Ishikawa (cell line): Measurements from ENCODE around the gene MPZL2.

ENCODE experiments used
- CEBPB ChIP-seq: IDR thresholded peaks from 2 replicates; pipeline ENCODE4 v1.6.1; 2012
- CREB1 ChIP-seq: IDR thresholded peaks from 2 replicates; pipeline ENCODE4 v1.6.1; 2012; ENCODE audit warnings: low read depth
- EGR1 ChIP-seq: IDR thresholded peaks from 2 replicates; pipeline ENCODE4 v1.6.1; 2012
- EP300 ChIP-seq: IDR thresholded peaks from 2 replicates; pipeline ENCODE4 v1.6.1; 2012; ENCODE audit warnings: borderline replicate concordance
- FOXM1 ChIP-seq: IDR thresholded peaks from 2 replicates; pipeline ENCODE4 v1.6.1; 2012; ENCODE audit warnings: low read depth, borderline replicate concordance
- MAX ChIP-seq: IDR thresholded peaks from 2 replicates; pipeline ENCODE4 v1.6.1; 2012
- NFIC ChIP-seq: IDR thresholded peaks from 2 replicates; pipeline ENCODE4 v1.6.1; 2012
- RAD21 ChIP-seq: IDR thresholded peaks from 2 replicates; pipeline ENCODE4 v1.6.1; 2012; ENCODE audit warnings: low read depth
- REST ChIP-seq: IDR thresholded peaks from 2 replicates; pipeline ENCODE4 v1.6.1; 2012; ENCODE audit warnings: low read depth, mild to moderate bottlenecking
- TAF1 ChIP-seq: IDR thresholded peaks from 2 replicates; pipeline ENCODE4 v1.6.1; 2012; ENCODE audit warnings: low read depth, mild to moderate bottlenecking
- TCF12 ChIP-seq: IDR thresholded peaks from 2 replicates; pipeline ENCODE4 v1.6.1; 2012; ENCODE audit warnings: low read depth
- TEAD4 ChIP-seq: IDR thresholded peaks from 2 replicates; pipeline ENCODE4 v1.6.1; 2012
- USF1 ChIP-seq: IDR thresholded peaks from 2 replicates; pipeline ENCODE4 v1.6.1; 2012
- YY1 ChIP-seq: IDR thresholded peaks from 2 replicates; pipeline ENCODE4 v1.6.1; 2012; ENCODE audit warnings: low read depth
- ZBTB7A ChIP-seq: IDR thresholded peaks from 2 replicates; pipeline ENCODE4 v1.6.1; 2012; ENCODE audit warnings: low read depth

Gene MPZL2

GRCh38 chr11:118251858-118252652 lies 12.0 kb downstream of the MPZL2 start, which contains the start of gene MPZL3:
MPZL3 (minus strand) TSS chr11:118252365; CDS start chr11:118252294, 71 bp downstream.
- no peak for TF ChIP-seq USF1
- peak; percentile 79 for TF ChIP-seq CREB1
- TF ChIP-seq TAF1 = peak; percentile 69
- TF ChIP-seq EGR1 = no peak
- no peak for TF ChIP-seq FOXM1
- no peak for TF ChIP-seq REST
- peak; percentile 99 for TF ChIP-seq ZBTB7A
- TF ChIP-seq RAD21 = 0 out of 2 replicates have a peak, but pooled peaks have one; percentile 2
- TF ChIP-seq CEBPB = 0 out of 2 replicates have a peak, but pooled peaks have one; percentile 7
- TF ChIP-seq TEAD4 = peak; percentile 31; the same call in 1 of the 2 replicates
- no peak for TF ChIP-seq EP300
- peak; percentile 72; the same call in 1 of the 2 replicates for TF ChIP-seq MAX
- TF ChIP-seq NFIC = peak; percentile 91
- TF ChIP-seq YY1 = peak; percentile 86
- peak; percentile 67; the same call in 1 of the 2 replicates for TF ChIP-seq TCF12

- TF ChIP-seq TEAD4 (no peak), REST (no peak), YY1 (no peak), ZBTB7A (no peak), RAD21 (no peak), CREB1 (no peak), EGR1 (no peak)
Observed at GRCh38 chr11:118247041-118247440, 17.1 kb downstream of the MPZL2 start.

GRCh38 chr11:118245936-118246562 lies 18.0 kb downstream of the MPZL2 start:
- TF ChIP-seq TEAD4 (no peak), MAX (no peak), FOXM1 (no peak), YY1 (no peak), NFIC (no peak), TCF12 (no peak), REST (no peak), RAD21 (no peak), EGR1 (no peak), TAF1 (no peak), USF1 (no peak), CEBPB (no peak), CREB1 (no peak), EP300 (no peak), ZBTB7A (no peak)
